Stimulated activated CD4-positive, alpha-beta T cell treated with anti-CD3 and anti-CD28 coated beads, Interleukin-1b, Interleukin-23, amount 100 ng/mL, for 4 hours (primary cell): ENCODE measurements around the gene SPP2.
A peak's percentile ranks its signal among the peaks of the same experiment; 100 is the strongest.

Source experiments
- DNase-seq, 2 donors: peaks; one replicate each; pipeline ENCODE4 v3.0.0-alpha.2; 2020; ENCODE audit warnings: low read depth in 2 of 2

SPP2 gene

GRCh38 chr2:234050455-234051135, at the start of gene SPP2:
Gene SPP2 (plus strand): TSS chr2:234050702. CDS start chr2:234050787, 85 bp downstream.
- no peak for DNase-seq

- no peak for DNase-seq
Measured at GRCh38 chr2:234001380-234002160, 48.9 kb upstream of the SPP2 start.

GRCh38 chr2:234002281-234002680, 48.2 kb upstream of the SPP2 start:
- no peak for DNase-seq

- no peak for DNase-seq
Measured at GRCh38 chr2:234003972-234004617, 46.4 kb upstream of the SPP2 start.

GRCh38 chr2:234005126-234005525, 45.4 kb upstream of the SPP2 start:
- no peak for DNase-seq

GRCh38 chr2:234006501-234006900, 44.0 kb upstream of the SPP2 start:
- no peak for DNase-seq

GRCh38 chr2:234014427-234014826, 36.1 kb upstream of the SPP2 start:
- DNase-seq = no peak

GRCh38 chr2:234015861-234016260, 34.6 kb upstream of the SPP2 start:
- DNase-seq = no peak

GRCh38 chr2:234019896-234020295, 30.6 kb upstream of the SPP2 start:
- no peak for DNase-seq

GRCh38 chr2:234020332-234020731, 30.2 kb upstream of the SPP2 start:
- no peak for DNase-seq

GRCh38 chr2:234022424-234022823, 28.1 kb upstream of the SPP2 start:
- DNase-seq = no peak

- DNase-seq = no peak
Measured at GRCh38 chr2:234024304-234024703, 26.2 kb upstream of the SPP2 start.

- DNase-seq = no peak
Measured at GRCh38 chr2:234025466-234025865, 25.0 kb upstream of the SPP2 start.

GRCh38 chr2:234025891-234026401, 24.6 kb upstream of the SPP2 start:
- no peak for DNase-seq

- DNase-seq = no peak
Measured at GRCh38 chr2:234026693-234027254, 23.7 kb upstream of the SPP2 start.

GRCh38 chr2:234027641-234028040, 22.9 kb upstream of the SPP2 start:
- DNase-seq = no peak

- DNase-seq = no peak
Measured at GRCh38 chr2:234029150-234029733, 21.3 kb upstream of the SPP2 start.

GRCh38 chr2:234031207-234031606, 19.3 kb upstream of the SPP2 start:
- no peak for DNase-seq

- peak in 1 of 2 donors; percentile 3 for DNase-seq
Measured at GRCh38 chr2:234032279-234032856, 18.1 kb upstream of the SPP2 start.

- DNase-seq = no peak
Measured at GRCh38 chr2:234033174-234033573, 17.3 kb upstream of the SPP2 start.

- no peak for DNase-seq
Measured at GRCh38 chr2:234033885-234034284, 16.6 kb upstream of the SPP2 start.
